Measurements from ENCODE around the gene DOK5.

Gene DOK5

GRCh38 chr20:54506643-54507042 lies 31.2 kb downstream of the DOK5 start:
- TF ChIP-seq, protein P1, sequence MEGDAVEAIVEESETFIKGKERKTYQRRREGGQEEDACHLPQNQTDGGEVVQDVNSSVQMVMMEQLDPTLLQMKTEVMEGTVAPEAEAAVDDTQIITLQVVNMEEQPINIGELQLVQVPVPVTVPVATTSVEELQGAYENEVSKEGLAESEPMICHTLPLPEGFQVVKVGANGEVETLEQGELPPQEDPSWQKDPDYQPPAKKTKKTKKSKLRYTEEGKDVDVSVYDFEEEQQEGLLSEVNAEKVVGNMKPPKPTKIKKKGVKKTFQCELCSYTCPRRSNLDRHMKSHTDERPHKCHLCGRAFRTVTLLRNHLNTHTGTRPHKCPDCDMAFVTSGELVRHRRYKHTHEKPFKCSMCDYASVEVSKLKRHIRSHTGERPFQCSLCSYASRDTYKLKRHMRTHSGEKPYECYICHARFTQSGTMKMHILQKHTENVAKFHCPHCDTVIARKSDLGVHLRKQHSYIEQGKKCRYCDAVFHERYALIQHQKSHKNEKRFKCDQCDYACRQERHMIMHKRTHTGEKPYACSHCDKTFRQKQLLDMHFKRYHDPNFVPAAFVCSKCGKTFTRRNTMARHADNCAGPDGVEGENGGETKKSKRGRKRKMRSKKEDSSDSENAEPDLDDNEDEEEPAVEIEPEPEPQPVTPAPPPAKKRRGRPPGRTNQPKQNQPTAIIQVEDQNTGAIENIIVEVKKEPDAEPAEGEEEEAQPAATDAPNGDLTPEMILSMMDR (IDR thresholded peaks at IDR 0.05; ENCODE audit: low read length, missing control alignments), result no peak
- DNase-seq (ENCODE audit: low read depth), result no peak
- H3K4me3 ChIP-seq (replicated peaks; ENCODE audit: low read depth, low read length), result no peak overlapping the region

- TF ChIP-seq, protein P1 (IDR thresholded peaks at IDR 0.05; ENCODE audit: low read length, missing control alignments), result no peak
- no peak for DNase-seq (ENCODE audit: low read depth)
- no peak overlapping the region for H3K4me3 ChIP-seq (replicated peaks; ENCODE audit: low read depth, low read length)
Measured at GRCh38 chr20:54510541-54511129, 35.2 kb downstream of the DOK5 start.

DNA sequence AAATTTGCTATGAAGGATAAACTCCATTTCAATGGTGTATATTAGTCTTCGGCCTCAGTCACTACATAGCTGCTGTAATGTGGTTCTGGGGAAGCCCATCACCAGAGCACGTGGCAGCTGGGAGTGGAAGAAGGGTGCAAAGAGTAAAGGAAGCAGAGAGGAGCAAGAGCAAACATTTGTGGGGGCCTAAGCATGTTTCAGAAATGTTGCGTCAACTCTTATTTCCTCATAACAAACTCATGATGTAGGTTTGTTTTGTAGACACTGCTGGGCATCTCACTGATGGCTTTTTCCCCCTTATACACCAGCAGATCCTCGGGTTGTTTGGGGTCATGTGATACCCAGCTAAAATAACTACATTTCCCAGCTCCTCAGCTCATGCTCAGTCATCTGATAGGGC lies 37.3 kb downstream of the DOK5 start:
- no peak overlapping the region for H3K4me3 ChIP-seq (replicated peaks; ENCODE audit: low read depth, low read length)
- no peak for DNase-seq (ENCODE audit: low read depth)
- TF ChIP-seq, protein P1 (IDR thresholded peaks at IDR 0.05; ENCODE audit: low read length, missing control alignments), result no peak

DNA sequence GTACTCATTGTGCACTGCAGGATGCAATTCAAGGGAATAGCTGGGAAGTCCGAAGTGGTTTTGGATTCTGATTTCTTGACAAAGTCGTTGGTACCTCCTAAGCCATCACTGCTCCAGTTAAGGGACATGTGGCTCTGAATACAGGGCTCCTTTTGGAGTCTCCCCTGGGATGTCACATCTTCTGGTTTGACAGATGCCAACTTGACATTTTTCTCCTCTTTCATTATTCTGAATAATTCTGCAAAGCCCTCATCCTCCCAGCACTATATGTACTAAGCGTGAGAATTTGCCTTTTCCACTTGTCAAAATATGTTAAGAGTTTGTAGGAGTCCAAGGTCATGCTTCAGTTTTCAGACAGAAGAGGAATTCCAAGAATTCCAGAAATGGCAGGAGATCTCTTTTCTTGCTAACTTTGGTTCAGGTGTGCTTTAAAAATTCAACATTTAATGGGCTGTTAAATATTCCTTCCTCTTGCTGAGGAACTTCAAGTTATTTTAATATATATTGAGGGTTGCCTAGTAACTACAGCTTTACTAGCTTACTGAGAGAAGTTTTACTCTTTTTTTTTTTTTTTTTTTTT lies 38.7 kb downstream of the DOK5 start:
- DNase-seq (ENCODE audit: low read depth), result no peak
- TF ChIP-seq, protein P1 (IDR thresholded peaks at IDR 0.05; ENCODE audit: low read length, missing control alignments), result no peak
- no peak overlapping the region for H3K4me3 ChIP-seq (replicated peaks; ENCODE audit: low read depth, low read length)

DNA sequence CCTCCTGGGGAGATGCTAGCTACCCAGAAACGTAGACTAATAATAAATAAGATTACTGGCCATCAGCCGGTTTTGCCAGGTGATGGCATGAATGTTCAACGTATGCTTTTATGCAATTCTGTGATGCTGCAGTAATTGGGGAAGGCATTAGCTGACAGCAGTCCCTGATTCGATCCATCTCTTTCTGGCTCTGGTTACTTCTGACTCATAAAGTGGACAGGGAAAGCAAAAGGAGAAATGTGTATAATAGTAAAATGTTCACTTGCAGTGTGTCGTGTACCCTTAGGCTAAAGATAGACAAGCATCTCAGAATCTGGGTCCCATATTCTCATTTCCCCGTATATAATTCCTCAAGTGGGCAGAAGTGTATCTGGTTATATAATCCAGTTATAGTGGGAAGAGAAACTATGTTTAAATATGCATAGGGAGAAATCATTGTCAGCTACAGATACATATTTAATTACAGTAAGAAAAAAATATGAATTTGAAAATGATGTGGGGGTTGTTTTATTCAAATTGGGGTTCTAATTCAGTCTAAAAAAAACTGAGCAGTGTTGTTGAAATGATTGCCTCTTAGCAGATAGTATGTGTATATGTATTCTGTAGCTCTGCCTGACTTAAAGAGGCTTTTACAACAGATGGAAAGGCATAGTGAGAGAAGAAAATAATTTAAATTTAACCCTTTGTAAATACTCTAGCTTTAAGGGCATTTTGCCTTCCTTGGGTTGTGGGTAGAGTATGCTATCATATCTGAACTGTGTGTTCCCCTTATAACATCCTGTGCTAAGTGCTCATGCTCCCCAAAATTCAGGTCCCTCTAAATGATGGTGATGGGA lies 40.6 kb downstream of the DOK5 start:
- no peak overlapping the region for H3K4me3 ChIP-seq (replicated peaks; ENCODE audit: low read depth, low read length)
- no peak for DNase-seq (ENCODE audit: low read depth)
- TF ChIP-seq, protein P1 (IDR thresholded peaks at IDR 0.05; ENCODE audit: low read length, missing control alignments), result no peak

DNA sequence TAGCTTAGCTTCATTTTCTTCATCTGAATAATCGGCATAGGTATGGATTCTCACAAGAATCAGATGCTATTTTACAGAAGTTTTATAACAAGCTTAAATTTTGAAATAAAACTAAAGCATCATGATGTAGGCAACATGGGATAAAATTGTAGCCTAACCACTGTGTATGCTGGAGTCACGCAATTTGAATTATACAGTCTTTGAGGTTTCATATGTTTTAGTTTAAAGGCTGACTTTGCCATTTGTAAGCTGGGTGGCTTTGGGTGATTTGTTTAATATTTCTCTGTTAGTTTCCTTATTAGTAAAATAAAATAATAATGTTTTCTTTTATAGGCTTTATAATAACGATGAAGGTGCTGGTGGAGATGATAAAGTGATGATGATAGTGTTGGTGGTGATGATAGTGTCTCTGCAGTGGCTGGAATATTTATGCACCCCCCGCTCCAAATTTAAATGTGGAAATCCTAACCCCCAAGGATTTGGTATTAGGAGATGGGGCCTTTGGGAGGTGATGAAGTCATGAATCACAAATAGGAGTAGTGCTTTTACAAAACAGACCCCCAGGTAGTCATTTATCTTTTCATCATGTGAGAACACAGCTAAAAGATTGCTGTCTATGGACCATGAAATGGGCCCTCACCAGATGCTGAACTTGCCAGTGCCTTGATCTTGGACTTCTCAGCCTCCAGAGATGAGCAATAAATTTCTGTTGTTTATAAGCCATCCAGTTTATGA lies 42.0 kb downstream of the DOK5 start:
- no peak for DNase-seq (ENCODE audit: low read depth)
- TF ChIP-seq, protein P1 (IDR thresholded peaks at IDR 0.05; ENCODE audit: low read length, missing control alignments), result no peak
- no peak overlapping the region for H3K4me3 ChIP-seq (replicated peaks; ENCODE audit: low read depth, low read length)
